WTC11 (cell line): ENCODE measurements around the gene BBS4.
"Not testable (repeated sequence)": the region's sequence is repeated elsewhere in the genome, so short reads cannot be mapped to it uniquely, and the experiment has no call there.

ENCODE experiments used
- CTCF ChIP-seq: fragments of 200-600 bp; IDR thresholded peaks from 2 replicates; pipeline ENCODE4 v1.8.0; 2022; ENCODE audit warnings: antibody characterized with exemption
- MXD4 ChIP-seq: fragments of 250-450 bp; sonication (Bioruptor Pico); IDR thresholded peaks from 2 replicates; pipeline ENCODE4 v1.8.0; 2021; ENCODE audit warnings: mild to moderate bottlenecking, moderate library complexity, borderline replicate concordance

DNA sequence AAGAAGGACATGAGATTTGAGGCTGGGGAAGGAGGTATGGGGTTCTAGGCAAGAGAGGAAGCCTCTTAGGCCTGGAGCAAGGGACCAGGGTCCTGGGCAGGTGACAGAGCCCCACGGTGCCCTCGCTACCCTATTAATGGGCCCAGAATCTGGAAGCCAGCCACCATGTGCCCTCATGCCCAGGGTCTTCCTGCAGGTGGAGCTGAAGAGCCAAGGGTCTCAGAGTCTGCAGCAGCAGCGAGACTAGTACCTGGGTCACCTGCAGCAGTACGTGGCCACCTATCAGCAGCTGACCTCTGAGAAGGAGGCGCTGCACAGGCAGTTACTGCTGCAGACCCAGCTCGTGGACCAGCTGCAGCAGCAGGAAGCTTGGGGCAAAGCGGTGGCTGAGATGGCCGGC is 22.1 kb upstream of the BBS4 start:
- not testable (repeated sequence) for TF ChIP-seq CTCF; MXD4 (CRISPR knock-in tag)
